HG03558 (cell line): ENCODE measurements around the gene CFAP221.

Experiments
- ATAC-seq: cut with Tn5 transposase; IDR thresholded peaks from one replicate; pipeline ENCODE4 v1.9.1; 2021; ENCODE audit warnings: moderate number of reproducible peaks; ENCODE audit not compliant: unreplicated experiment; ENCODE audit errors: extremely low read depth

The CFAP221 gene

DNA sequence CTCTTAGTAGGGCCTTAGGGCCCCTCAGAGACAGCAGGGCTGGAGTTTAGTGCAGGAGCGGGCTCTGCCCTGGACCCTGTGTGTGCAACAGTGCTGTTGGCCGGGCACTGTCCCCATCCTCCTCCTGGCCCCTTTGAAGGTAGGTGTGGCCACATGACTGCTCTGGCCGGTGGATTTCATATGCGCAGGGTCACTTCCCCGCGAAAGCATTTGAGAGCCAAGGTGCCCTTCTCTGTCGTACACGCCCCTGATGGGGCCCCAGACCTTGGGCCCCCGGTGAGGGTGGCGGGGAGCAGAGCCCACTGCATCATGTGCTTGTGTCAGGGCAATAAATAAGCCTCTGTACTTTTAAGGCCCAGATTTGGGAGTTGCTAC, 150.2 kb downstream of the CFAP221 start:
- no peak for ATAC-seq

DNA sequence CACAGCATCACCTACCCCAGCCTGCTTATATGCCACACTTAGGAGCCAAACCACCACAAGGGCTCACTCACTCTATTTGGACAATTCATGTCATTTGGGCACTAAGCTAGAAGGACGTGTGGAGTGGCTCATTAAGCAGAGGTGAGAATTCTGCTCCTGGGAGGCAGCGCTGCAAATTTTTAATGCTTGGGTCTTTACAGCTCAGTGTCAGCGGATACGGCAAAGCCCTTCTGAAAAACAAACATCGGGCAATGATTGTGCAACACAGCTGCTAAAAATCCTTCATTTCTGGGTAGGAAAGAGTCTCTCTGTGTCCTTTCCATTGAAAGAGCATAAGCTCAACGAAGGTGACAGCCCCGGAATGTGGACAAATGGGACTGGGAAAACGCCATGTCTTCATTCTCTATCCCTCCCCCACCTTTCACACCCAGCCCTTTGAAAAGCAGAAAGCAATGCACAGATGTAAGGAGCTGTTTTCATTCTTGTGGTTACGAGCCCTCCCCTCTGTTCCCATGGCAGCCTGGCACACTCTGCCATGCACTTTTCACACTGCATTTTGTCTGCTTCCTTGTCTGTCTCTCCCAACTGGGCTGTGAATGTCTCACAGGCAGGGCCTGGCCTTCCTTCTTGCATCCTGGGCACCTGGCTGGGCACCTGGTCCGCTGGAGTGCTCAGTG, 150.7 kb downstream of the CFAP221 start:
- ATAC-seq: no peak

DNA sequence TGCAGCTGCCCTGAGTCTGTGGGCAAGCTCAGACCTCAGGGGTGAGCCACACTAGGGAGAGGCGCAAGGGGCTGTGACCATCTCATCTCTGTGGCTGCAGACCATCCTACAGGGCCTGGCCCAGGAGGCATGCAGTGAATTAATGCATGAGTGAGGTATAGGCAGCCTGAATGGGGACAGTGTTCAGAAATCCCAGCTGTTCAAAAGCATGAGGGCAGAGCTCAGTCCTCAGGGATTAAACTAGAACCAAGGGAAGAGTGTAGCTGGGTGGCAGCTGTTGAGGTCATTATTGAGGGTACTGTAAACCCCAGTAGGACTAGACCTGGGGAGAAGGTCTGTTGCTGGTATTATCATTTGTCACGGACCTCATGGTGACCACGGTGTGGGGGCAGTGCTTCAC, 151.8 kb downstream of the CFAP221 start:
- no peak for ATAC-seq

DNA sequence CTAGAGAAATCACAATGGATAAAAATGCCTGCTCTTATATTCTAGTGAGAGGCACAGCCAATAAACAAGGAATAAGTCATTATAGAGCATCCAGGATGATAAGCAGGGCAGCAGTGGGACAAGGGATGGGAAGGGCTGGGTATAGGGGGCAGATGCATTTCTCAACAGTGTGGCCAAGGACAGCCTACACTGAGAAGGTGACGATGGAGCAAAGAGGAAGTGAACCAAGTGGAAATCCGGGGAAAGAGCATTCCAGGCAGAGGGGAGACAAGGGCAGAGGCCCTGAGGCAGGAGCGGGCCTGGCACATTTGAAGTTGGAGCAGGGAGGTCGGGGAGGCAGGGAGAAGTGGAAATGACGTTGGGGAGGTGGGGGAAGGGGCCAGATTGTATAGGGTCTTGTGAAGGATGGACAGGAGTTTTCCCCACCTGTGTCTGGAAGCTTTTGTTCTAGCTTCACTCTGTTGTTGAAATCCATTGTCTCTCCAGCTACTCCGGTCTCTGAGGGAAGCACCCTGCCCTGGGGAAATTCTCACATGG, 152.3 kb downstream of the CFAP221 start:
- no peak for ATAC-seq

DNA sequence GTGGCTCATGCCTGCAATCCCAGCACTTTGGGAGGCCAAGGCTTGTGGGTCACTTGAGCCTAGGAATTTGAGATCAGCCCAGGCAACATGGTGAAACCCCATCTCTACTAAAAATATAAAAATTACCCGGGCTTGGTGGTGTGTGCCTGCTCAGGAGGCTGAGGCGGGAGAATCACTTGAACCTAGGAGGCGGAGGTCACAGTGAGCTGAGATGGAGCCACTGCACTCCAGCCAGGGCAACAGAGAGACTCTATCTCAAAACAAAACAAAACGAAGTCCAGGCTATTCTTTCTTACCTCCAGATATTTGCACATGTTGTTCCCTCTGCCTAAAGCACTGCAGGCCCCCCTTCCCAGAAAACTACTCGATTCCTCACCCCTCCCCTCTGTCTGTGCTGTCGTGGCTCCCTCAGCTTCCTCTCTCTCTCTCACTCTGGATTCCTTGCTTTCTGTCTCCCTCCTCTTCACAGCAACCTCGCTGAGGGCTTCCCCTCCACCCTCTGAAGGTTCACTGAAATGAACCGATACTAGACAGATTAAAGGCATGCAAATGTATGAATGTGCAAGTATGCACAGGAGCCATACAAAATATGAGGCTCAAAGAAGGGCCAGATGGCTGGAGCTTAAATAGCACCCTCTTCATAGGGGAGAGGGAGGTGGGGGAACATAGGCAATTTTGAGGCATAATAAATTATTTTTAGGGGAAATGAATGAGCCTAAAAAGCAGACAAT, 153.2 kb downstream of the CFAP221 start:
- peak; percentile 89 for ATAC-seq

DNA sequence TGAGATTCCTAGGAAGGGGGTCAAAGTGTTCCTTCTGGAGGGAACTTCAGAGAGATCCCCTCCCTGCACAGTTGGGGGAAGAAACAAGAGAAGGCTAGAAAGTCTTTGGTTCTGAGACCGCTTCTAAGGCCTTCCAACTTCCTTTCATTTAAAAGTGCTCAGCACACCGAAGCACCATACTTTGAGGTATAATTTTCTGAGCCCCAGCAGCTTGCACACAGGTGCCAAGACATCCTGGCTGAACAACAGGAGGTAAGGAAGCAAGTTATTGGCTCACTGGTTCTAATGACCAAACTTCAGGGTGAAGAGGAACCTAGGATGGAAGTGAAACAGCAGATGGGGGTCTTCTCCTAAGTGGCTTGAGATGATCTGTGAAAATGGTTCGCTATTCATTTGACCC, 154.0 kb downstream of the CFAP221 start:
- no peak for ATAC-seq

DNA sequence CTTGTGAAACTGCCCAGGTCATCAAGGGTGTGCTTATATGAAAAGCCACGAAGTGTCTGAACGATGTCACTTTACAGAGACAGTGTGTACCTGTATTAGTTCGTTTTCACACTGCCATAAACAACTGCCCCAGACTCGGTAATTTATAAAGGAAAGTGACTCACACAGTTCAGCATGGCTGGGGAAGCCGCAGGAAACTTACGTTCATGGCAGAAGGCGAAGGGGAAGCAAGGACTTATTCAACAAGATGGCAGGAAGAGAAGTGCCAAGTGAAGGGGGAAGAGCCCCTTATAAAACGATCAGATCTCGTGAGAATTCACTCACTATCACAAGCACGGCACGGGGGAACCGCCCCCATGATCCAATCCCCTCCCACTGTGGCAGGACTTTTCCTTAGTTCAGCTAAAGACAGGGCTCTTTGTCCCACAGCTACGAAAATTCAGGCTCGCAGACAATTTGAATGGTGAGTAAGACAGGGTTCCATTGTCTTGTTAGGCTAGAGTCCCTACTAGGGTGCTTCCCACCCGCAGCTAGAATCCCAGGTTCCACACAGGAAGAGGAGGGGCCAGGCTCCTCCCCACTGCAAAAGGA, 154.9 kb downstream of the CFAP221 start:
- no peak for ATAC-seq

DNA sequence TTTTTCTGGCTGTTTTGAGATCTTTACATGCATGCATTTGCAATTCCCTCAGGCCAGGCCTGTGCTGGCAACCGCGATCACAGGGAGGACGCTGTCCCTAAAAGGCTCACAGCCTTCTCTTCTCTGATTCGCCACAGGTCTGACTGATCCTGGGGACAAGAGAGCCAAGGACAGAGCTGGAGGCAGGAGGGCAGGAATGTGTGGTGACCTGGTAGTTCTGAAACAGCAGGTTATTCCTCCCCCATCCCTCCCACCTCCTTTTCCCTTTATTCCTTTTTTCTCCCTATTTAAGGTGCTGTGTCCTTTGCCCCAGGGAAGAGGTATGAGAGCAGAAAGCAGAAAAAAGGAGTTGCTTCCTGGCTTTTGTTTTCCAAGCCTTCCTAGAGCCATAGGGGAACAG, 156.6 kb downstream of the CFAP221 start:
- no peak for ATAC-seq

DNA sequence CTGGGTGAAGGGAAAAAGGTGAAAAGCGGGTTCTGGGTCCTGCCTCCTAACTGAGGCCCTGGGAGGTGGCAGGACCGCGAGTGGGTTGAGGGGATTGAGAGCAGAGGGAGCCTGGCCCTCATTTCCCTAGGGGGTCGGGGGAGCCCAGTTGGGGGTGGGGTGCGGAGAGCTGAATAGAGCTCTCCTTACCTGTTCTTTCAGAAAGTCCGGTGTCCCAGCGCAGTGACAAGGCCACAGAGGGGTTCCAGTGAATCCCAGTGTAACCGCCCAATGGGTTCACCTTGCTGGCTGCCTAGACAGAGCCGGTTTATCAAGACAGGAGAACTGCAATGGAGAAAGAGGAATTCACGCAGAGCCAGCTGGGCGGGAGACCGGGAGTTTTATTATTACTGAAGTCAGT, 157.1 kb downstream of the CFAP221 start:
- no peak for ATAC-seq

DNA sequence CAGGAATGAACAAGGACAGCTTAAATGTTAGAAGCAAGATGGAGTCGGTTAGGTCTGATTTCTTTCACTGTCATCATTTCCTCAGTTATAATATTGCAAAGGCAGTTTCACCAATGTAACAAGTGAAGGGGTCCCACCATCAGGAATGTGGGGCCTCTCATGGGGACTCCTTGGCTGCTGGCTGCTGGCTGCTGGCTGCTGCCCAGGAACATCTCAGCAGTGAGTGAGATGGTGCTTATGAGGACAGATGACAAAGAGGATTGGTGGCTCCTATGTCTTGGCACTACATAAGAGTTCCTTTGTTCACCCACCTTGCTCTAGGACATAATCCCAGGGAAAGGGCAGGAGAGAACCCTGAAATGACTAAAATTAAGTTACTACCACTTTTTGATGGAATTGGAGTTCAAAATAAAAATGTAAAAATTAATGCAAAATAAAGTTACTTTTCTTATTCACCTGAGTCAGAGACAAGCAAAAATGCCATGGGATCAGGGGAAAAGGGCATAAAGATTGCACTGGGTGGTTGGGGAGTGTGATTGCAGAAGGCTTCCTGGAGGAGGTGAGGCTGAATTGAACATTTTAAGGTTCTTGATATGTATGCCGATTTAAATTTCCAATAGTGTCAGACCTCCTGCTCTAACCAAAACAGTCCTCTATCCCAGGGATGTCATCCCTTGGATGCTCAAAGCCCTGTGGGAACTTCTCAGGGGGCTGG, 158.1 kb downstream of the CFAP221 start:
- no peak for ATAC-seq

DNA sequence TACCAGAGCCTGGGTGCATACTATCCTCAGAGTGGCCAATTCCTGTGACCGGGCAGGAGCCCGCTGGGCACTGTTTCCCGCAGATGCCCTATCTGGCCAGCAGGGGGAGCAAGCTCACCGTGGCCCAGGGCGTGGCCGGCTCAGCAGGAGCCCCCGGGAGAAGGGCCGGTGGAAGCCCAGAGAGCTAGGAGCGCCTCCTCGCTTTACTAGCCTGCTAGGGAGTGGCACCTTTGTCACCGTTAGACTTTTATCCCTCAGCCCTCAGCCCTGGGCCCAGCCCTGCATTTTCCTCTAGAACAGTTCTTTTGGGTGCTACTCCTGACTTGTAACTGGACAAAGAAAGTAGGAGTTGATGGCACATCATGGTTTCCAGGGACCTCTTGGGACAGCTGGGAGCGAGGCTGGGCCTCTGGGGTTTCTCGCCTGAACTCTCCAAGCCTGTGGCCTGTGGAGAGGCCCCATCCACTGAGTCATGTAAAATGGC, 158.7 kb downstream of the CFAP221 start:
- ATAC-seq: no peak

DNA sequence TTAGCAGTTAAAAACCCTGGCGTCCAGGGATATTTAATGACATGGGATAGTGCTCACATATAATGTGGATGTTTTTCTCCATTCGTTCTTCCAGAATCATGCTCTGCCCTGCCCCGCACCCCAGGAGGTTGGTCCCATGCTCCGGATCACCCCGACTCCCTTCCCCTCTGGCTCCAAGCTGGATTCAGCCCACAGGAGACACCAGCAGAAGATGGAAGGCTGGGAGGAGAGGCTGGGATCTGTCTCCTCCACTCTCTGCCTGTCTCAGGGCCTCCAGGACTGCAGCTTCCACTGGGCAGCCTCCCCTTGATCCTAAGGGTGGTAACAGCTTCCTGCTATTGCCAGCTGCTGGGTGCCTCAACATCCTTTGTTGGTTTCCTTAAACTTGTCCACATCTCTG, 159.3 kb downstream of the CFAP221 start:
- no peak for ATAC-seq

DNA sequence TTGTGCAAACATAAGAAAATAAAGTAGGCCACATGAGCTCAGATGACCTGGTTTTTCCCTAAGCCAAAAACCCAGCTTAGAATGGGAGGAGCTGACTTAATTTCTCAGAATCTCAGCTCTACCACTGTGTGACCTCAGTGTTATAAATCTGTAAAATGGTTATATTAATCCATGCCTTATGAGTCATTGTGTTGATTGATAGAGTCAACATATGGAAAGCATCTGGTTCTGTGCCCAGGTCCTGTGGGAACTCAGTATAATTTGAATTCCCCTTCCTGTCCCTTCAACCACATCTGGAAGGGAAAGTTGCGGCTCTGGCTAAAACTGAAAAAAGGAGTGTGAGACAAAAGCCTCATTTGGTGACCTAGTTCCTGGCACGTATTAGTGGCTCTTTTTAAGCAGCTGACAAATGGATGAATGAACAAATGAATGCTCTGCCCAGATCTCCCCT, 160.4 kb downstream of the CFAP221 start:
- ATAC-seq: no peak

DNA sequence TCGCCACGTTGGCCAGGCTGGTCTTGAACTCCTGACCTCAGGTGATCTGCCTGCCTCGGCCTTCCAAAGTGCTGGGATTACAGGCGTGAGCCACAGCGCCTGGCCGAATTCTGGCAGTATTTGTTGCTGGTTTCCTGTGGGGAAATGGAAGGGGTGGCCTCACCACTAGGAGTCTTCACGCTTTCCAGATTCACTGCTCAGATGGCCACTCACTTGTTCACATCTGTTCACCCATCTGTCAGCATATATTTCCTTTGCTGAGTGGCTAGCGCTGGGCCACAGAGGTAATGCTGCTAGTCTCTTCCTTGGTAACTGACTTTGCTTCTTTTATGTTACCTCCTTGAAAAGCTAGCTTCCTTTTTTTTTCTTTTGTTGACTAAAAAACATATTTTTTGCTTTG, 162.0 kb downstream of the CFAP221 start:
- no peak for ATAC-seq
